Measurements from ENCODE around the gene MLANA. TPM values are rescaled to one million over a fixed set of nuclear protein-coding genes. Genes with fewer than 3 reads are reported as not detected.
A peak's percentile ranks its signal among the peaks of the same experiment; 100 is the strongest.
"Not testable (repeated sequence)": the region's sequence is repeated elsewhere in the genome, so short reads cannot be mapped to it uniquely, and the experiment has no call there.

MLANA gene
- total RNA-seq, 1 experiment from 2014 or later, result not detected

- no peak for DNase-seq (ENCODE audit: low spot score)
Observed at GRCh38 chr9:5869315-5870019, 21.2 kb upstream of the MLANA start.

DNA sequence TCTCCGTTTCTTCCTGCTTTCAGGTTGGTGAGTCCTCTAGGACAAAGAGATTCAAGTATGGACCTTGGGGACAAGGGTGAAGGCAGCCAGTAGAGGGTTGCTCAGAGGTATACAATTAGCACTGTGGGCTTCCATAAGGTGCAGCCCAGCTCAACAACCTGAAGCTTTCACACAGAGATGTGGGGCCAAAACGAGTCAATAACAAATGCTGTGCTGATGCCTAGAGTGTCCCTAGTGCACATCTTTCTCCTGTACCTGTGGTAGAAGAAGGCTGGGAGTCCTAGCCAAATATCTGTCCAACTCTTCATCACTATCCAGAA is 20.7 kb upstream of the MLANA start:
- DNase-seq (ENCODE audit: low spot score), result no peak

- DNase-seq (ENCODE audit: low spot score), result no peak
Observed at GRCh38 chr9:5870691-5871090, 20.0 kb upstream of the MLANA start.

DNA sequence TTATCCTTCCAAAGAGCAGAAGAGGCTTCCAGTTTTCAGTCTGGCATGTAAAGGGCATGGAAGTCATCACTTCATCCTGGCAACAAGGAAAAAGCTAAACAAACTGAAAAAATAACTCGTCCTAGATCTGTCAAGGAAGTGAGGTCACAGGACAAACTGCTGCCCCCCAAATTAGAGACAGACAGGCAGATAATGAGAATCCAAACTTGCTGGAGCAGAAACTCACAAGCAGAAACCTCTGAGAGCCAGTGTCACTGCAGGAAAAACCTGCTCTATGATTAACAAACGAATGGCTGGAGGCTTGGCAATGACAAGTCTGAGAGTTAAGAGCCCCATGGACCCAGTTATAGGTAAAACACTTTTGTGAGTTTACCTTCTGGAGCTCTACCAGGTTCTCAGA is 18.9 kb upstream of the MLANA start:
- DNase-seq (ENCODE audit: low spot score), result no peak

DNA sequence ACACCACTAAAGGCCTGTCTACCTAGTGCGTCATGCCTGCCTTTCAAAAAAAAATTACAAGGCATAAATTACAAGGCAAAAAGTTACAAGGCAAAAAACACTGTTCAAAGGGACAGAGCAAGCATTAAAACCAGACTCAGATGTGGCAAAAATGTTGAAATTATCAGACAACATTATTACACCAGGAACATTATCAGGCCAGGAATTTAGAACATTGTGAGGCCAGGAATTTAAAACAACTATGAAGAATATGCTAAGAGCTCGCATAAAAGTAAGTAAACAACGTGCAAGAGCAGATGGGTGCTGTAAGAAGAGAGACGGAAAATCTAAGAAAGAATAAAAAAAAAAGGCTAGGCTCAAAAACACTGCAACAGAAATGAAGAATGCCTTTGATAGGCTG is 18.2 kb upstream of the MLANA start:
- no peak for DNase-seq (ENCODE audit: low spot score)

- DNase-seq (ENCODE audit: low spot score), result no peak
Observed at GRCh38 chr9:5873439-5873838, 17.2 kb upstream of the MLANA start.

- no peak for DNase-seq (ENCODE audit: low spot score)
Observed at GRCh38 chr9:5874048-5874447, 16.6 kb upstream of the MLANA start.

GRCh38 chr9:5876026-5876425 is 14.7 kb upstream of the MLANA start:
- no peak for DNase-seq (ENCODE audit: low spot score)

GRCh38 chr9:5876711-5877110 is 14.0 kb upstream of the MLANA start:
- no peak for DNase-seq (ENCODE audit: low spot score)

DNA sequence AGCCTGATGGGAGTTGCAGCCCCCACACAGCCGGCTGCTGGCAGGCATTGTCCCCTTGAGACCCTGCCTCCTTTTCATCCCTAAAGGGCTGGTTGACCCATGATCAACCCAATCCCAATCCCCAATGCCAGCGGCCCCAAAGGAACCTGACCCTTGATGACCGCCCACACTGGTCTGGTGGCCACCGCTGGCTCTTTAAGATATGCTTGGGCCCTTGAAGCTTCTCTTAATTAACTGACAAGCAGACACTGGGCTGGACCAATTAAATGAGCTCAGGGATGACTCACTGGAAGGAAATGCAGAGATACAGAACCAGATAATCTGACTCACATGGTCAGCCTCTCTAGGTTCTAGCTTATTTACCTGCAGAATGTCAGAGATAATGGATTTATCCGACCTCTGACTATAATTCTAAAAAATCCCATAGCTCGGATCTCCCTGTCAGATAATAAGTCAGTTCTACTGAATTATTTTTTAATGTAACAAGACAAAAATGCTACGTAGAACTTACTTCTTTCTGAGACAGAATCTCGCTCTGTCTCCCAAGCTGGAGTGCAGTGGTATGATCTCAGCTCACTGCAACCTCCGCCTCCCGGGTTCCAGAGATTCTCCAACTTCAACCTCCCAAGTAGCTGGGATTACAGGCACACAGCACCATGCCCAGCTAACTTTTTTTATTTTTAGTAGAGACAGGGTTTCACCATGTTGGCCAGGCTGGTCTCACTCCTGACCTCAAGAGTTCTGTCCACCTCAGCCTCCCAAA is 11.1 kb upstream of the MLANA start:
- DNase-seq (ENCODE audit: low spot score), result peak; percentile 95

GRCh38 chr9:5882244-5883012 is 8.3 kb upstream of the MLANA start:
- DNase-seq (ENCODE audit: low spot score), result not testable (repeated sequence)

DNA sequence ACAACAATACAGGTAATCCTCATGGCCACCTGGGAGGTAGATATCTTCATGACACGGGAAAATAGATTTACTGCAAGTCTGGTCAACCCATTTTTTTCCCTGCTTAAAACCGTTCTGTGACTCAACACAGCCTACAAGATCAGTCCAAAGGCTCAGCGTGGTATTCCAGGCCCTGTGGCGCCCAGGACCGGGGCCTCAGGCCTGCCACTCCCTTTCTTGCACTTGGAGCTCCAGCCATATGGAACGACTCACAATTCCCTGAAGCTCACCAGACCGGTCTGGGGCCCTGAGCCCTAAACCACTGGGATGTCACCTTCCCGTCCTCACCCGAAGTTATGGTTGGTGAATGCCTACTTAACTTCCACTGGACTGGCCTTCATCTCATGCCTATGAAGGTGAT is 6.5 kb upstream of the MLANA start:
- DNase-seq (ENCODE audit: low spot score), result no peak

DNA sequence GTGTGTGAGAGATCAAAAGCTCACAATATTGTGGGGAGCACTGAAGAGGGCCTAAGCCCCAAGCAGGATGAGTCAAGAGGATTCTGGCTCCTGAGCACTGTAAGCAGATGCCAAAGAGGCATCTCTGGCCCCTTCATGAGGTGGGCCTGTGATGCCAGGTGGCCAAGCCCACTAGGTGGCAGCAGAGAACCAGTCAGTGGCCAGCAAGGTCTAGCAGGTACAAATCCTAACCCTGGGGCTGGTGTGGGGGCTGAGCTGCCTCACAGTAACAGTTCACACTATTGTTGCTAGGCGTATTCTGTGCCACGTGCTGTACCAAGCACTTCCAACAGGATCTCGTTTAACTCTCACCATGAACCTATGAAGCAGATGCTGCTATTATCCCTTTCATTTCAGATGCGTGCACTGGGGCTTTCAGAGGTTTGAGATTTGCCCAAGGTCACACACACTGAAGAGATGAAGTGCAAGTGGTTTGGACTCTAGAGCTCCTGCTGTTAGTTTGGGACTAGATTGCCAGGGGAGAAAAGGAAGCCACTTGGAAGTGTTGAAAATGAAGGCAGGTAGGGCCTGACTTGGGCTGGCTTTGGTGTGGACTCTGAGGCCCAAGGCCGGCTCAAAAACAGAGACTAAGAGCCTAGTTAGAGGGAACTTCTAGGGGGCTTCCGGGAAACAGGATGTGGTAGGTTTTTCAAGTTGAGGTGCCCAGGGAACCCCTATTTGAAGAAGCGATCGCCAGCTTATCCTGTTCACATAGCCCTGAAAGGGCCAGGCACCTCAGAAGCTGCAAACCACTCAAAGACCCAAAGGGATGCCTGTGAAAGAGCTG is 4.4 kb upstream of the MLANA start:
- peak; percentile 67 for DNase-seq (ENCODE audit: low spot score)

- DNase-seq (ENCODE audit: low spot score), result no peak
Observed at GRCh38 chr9:5892456-5893133, 1.9 kb downstream of the MLANA start.

DNA sequence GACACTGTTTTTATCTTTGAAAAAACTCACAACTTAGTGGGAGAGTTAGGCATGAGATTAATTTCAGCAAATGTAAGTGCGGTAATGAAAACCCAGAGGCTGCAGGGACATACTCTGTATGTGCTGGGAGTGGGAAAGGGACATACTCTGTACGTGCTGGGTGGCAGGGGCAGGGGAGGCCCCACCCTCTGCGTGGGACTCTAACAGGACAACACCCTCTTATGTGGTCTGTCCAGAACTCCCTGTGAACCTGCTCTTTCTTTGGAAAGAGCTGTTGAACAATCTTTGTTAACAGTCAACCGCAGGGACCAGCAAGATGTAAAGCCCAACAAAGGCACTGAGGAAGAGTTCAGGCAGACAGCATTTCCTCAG is 2.4 kb downstream of the MLANA start:
- DNase-seq (ENCODE audit: low spot score), result no peak

DNA sequence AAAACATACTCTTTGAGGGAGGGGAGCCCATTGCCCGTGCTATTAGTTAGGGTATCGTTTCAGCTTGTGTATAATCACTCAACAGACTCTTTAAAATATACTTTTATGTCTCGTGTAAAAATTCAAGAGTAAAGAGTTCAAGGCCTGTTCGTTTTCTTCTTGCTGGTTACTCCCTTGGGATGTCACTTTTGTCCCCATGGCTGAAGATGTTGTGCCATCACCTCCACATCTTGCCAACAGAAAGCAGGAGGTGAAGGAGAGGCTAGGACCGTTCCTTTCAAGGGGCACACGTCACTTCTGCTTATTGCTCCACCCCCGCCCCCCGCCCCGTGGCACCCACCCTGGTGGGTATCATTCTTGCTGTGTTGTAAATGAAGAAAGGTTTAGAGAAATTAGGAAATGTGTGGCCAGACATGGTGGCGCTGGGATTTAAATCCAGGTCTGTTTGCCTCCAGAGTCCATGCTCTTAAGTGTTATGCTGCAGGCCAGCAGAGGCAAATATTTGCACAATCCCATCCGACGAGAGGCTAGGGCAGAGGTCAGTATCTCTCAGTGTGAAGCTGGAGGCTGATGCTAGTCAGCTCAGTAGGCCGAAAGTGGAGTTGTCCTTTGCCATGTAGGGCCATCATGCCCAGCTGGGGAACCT is 3.0 kb downstream of the MLANA start:
- DNase-seq (ENCODE audit: low spot score), result no peak

- no peak for DNase-seq (ENCODE audit: low spot score)
Observed at GRCh38 chr9:5894237-5894959, 3.7 kb downstream of the MLANA start.

DNA sequence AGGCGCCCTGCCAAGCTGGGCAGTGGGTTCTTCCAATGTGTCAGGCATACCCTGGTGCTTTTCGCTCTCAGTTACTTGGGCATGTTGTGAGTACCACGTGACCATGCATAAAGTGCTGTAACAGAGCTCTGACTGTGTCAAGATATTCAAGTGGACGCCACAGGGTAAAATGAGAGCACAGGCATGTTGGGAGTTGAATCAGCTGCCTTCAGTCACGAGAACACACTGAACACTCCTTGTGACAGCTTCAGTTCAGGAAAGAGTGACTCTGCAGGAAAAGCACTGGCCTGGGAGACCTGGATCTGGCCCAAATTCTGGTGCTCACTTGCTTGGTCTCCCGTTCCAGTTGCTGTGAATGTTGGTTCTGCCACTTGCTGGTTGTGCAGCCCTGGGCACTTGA is 5.1 kb downstream of the MLANA start:
- DNase-seq (ENCODE audit: low spot score), result no peak

DNA sequence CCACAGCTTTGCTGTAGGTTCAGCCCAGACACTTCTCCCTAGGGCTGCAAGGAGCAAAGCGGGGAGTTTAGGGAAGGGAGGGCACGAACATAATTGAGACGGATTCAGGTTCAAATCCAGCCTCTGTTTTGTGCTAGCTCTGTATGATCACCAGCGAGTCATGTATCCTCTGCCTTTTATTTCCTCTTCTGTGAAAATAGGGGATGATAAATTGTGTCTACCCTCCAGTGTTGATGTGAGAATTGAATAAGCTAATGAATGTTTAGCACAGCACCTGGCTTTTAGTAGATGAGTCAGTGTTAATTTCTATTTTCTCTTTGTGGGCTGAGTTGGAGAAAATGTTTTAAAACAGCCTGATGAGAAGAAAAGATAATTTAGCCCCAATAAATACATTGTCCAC is 6.2 kb downstream of the MLANA start:
- DNase-seq (ENCODE audit: low spot score), result peak; percentile 13

GRCh38 chr9:5897851-5898250 is 7.2 kb downstream of the MLANA start:
- peak; percentile 46 for DNase-seq (ENCODE audit: low spot score)

Data from A172 (cell line).